ENCODE measurements around the gene PCIF1. TPM values are rescaled to one million over a fixed set of nuclear protein-coding genes. Genes with fewer than 3 reads are reported as not detected.
A peak's percentile ranks its signal among the peaks of the same experiment; 100 is the strongest.

PCIF1 gene
- total RNA-seq, 1 experiment from 2014 or later = 18.4 TPM

- H3K9me2 ChIP-seq (replicated peaks; ENCODE audit: low read length) = no peaks in the 10 kb centered on the region
- no peaks in the 10 kb centered on the region for H3K9me3 ChIP-seq (ENCODE audit: low read length)
- no peaks in the 10 kb centered on the region for H3K79me2 ChIP-seq (ENCODE audit: low read length)
- H3K4me1 ChIP-seq (ENCODE audit: insufficient read depth, low read length) = peaks cover 8% of the 10 kb centered on the region
- ChIA-PET CTCF (no interaction called here), POLR2A (ENCODE audit: unreplicated experiment) (no interaction called here)
- TF ChIP-seq EZH2 (IDR thresholded peaks at IDR 0.05; ENCODE audit: low read length, unreplicated experiment) = no peak
- no peak for TF ChIP-seq EZH2phosphoT487 (IDR thresholded peaks at IDR 0.05; ENCODE audit: borderline replicate concordance, low read length)
- no peak for TF ChIP-seq CTCF (conservative IDR thresholded peaks at IDR 0.05; ENCODE audit: low read depth, low read length)
- no peak overlapping the region for H3K4me3 ChIP-seq (ENCODE audit: low read length)
- H3K4me2 ChIP-seq (ENCODE audit: low read length) = no peak overlapping the region
- DNase-seq = no peak
- intact Hi-C loops (cut with micrococcal nuclease) = no loop called here
- no peak for ATAC-seq
- no peaks in the 10 kb centered on the region for H4K20me1 ChIP-seq (ENCODE audit: low read length)
- no peak overlapping the region for H3K27ac ChIP-seq (ENCODE audit: low read length)
- H3F3A ChIP-seq (ENCODE audit: low read length, unreplicated experiment) = no peaks in the 10 kb centered on the region
- no peak overlapping the region for H3K9ac ChIP-seq (ENCODE audit: low read length)
- BruUV-seq (replicated peaks) = no TSS peak
- H3K36me3 ChIP-seq (ENCODE audit: low read depth, low read length) = no peaks in the 10 kb centered on the region
- H3K27me3 ChIP-seq (ENCODE audit: low read length) = no peaks in the 10 kb centered on the region
- 0 out of 2 replicates have a peak overlapping the region, but pooled peaks have one; percentile 7 for H2AFZ ChIP-seq (ENCODE audit: low read length)
Measured at GRCh38 chr20:45918182-45918737, 16.2 kb upstream of the PCIF1 start.

- Histone ChIP-seq H3K4me3 (ENCODE audit: low read length) (no peak overlapping the region), H2AFZ (ENCODE audit: low read length) (no peak overlapping the region), H3K9me3 (ENCODE audit: low read length) (no peaks in the 10 kb centered on the region), H4K20me1 (ENCODE audit: low read length) (no peaks in the 10 kb centered on the region), H3K4me2 (ENCODE audit: low read length) (no peak overlapping the region), H3K9me2 (replicated peaks; ENCODE audit: low read length) (no peaks in the 10 kb centered on the region), H3K36me3 (ENCODE audit: low read depth, low read length) (no peaks in the 10 kb centered on the region), H3K27ac (ENCODE audit: low read length) (no peak overlapping the region), H3F3A (ENCODE audit: low read length, unreplicated experiment) (no peaks in the 10 kb centered on the region), H3K79me2 (ENCODE audit: low read length) (no peaks in the 10 kb centered on the region), H3K27me3 (ENCODE audit: low read length) (no peaks in the 10 kb centered on the region), H3K9ac (ENCODE audit: low read length) (no peak overlapping the region), H3K4me1 (ENCODE audit: insufficient read depth, low read length) (peaks cover 8% of the 10 kb centered on the region)
- TF ChIP-seq EZH2 (IDR thresholded peaks at IDR 0.05; ENCODE audit: low read length, unreplicated experiment) (no peak), CTCF (conservative IDR thresholded peaks at IDR 0.05; ENCODE audit: low read depth, low read length) (no peak), EZH2phosphoT487 (IDR thresholded peaks at IDR 0.05; ENCODE audit: borderline replicate concordance, low read length) (no peak)
- ATAC-seq = no peak
- intact Hi-C loops (cut with micrococcal nuclease) = no loop called here
- peak; percentile 22 for DNase-seq
- BruUV-seq (replicated peaks) = no TSS peak
- ChIA-PET CTCF (no interaction called here), POLR2A (ENCODE audit: unreplicated experiment) (interaction anchor here (0.6 kb wide), 1 partner anchor 38 kb away, joined by 3 read pairs; no protein-coding TSS in a partner anchor)
Measured at GRCh38 chr20:45918779-45919537, 15.5 kb upstream of the PCIF1 start.

Measured in PC-3 (cell line).